GM19328 (cell line): ENCODE results near the gene KIF24.
"Not testable (repeated sequence)": the region's sequence is repeated elsewhere in the genome, so short reads cannot be mapped to it uniquely, and the experiment has no call there.

ENCODE experiments used
- ATAC-seq: cut with Tn5 transposase; IDR thresholded peaks from one replicate; pipeline ENCODE4 v1.9.1; 2021; ENCODE audit warnings: mild to moderate bottlenecking, moderate library complexity; ENCODE audit not compliant: unreplicated experiment

The KIF24 gene

GRCh38 chr9:34328500-34328986 lies 525 bp downstream of the KIF24 start:
- ATAC-seq: no peak

DNA sequence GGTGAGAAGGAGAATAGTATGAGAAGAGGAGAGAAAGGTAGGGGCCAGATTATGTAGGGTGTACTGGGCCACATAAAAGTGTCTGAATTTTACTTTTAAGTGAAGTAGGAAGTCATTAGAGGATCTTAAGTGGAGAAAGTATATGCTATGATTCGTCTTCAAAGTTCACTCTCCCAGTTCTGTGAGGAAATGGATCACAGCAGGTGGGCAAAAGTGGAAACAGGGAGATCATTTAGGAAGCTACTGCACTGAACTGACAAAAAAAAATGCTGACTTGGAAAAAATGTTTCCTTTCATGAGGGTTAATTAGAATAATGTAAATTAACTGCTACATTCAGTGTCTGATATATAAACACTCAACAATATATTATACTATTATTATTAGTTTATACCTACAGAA lies 2.4 kb downstream of the KIF24 start:
- no peak for ATAC-seq

- no peak for ATAC-seq
These were observed 6.0 kb downstream of the KIF24 start for GRCh38 chr9:34322899-34323591.

DNA sequence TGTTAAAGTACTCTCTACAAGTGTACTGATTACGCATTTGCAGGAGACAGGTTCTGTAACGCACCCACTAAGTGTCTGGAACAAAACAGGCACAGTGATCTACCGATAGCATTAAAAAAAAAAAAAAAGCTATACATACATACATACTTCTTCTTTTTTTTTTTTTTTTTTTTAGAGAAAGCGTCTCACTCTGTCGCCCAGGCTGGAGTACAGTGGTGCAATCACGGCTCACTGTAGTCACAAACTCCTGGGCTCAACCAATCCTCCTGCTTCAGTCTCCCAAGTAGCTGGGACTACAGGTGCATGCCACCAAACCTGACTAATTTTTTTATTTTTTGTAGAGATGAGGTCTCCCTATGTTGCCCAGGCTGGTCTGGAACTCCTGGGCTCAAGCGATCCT lies 7.6 kb downstream of the KIF24 start:
- no peak for ATAC-seq

DNA sequence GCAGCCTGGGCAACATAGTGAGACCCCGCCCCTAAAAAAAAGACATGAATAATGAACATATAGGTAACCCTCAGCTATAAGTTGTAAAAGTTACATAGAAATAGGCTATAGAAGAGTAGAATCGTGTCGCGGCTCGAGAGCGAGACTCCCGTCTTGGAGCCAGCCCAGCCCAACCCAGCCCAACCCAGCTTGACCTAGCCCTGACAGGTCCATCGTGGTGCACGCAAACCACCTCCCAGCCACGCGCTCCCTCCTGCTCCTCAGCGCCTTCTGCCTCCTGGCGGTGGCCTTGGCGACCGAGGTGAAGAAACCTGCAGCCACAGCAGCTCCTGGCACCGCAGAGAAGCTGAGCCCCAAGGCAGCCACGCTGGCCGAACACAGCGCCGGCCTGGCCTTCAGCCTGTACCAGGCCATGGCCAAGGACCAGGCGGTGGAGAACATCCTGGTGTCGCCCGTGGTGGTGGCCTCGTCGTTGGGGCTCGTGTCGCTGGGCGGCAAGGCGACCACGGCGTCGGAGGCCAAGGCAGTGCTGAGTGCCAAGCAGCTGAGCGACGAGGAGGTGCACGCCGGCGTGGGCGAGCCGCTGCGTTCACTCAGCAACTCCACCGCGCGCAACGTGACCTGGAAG lies 10.8 kb downstream of the KIF24 start:
- ATAC-seq: no peak

- ATAC-seq: no peak
These were observed 11.6 kb downstream of the KIF24 start for GRCh38 chr9:34317436-34317835.

GRCh38 chr9:34311499-34312185 lies 17.4 kb downstream of the KIF24 start:
- ATAC-seq: no peak

DNA sequence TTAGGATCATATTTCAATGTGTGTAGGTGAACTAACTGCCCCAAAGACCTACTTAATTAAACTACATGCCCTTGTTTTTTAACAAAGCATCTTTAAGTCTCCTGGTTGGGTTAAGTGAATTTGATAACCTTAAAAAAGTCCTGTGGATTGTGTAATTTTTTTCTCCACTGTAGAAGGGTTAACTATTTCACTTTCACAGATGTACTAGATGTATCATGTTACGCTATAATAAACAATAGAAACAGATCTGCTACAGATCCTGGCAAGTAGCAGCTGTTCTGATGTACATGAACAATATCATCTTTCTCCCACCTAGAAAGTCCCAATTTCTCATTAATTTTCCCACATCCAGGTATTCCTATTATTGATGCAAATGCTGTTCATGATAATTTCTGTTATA lies 18.9 kb downstream of the KIF24 start:
- no peak for ATAC-seq

DNA sequence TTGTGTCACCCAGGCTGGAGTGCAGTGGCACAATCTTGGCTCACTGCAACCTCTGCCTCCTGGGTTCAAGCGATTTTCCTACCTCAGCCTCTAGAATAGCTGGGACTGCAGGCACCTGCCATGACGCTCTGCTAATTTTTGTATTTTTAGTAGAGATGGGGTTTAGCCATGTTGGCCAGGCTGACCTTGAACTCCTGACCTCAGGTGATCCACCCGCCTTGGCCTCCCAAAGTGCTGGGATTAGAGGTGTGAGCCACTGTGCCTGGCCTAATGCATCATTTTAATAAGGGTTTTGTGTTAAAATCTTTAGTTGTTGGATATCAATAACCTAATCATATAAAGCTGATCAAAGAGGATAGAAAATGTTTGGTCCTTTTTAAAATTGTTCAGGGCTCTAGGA lies 20.8 kb downstream of the KIF24 start:
- not testable (repeated sequence) for ATAC-seq

DNA sequence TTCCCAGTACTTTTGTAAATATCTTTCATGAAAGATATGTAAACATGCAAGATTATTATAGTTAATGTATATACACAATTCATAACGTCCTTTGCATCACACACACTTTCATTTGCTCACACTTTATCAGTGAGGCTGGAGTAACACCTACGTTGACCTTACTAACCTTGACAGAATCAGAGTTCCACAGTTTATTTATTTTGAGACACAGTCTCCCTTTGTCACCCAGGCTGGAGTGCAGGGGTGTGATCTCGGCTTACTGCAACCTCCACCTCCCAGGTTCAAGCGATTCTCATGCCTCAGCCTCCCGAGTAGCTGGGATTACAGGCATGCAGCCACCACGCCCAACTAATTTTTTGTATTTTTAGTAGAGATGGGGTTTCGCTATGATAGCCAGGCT lies 28.0 kb downstream of the KIF24 start:
- not testable (repeated sequence) for ATAC-seq

GRCh38 chr9:34292552-34292951 lies 36.5 kb downstream of the KIF24 start:
- no peak for ATAC-seq

- no peak for ATAC-seq
These were observed 37.6 kb downstream of the KIF24 start for GRCh38 chr9:34291423-34291822.

DNA sequence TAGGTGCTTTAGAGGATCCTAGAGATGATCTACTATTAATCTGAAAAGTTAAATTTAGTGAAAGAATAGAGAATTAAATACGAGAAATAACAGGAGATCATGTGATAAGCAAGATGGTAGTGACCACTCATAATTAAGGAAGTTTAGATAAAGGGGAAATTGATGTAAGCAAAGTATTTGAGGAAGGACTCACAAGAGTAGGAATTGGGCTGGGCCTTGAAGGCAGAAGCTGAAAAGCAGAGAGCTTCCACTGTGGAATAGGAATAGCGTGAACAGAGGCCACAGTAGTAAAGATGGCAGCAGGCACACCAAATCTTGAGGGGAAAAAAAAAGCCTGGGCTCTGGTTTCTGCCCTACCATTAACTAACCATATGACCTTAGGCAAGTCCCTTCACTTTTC lies 38.0 kb downstream of the KIF24 start:
- no peak for ATAC-seq

- ATAC-seq: no peak
These were observed 39.9 kb downstream of the KIF24 start for GRCh38 chr9:34289159-34289558.

- no peak for ATAC-seq
These were observed 47.0 kb downstream of the KIF24 start for GRCh38 chr9:34282096-34282495.

DNA sequence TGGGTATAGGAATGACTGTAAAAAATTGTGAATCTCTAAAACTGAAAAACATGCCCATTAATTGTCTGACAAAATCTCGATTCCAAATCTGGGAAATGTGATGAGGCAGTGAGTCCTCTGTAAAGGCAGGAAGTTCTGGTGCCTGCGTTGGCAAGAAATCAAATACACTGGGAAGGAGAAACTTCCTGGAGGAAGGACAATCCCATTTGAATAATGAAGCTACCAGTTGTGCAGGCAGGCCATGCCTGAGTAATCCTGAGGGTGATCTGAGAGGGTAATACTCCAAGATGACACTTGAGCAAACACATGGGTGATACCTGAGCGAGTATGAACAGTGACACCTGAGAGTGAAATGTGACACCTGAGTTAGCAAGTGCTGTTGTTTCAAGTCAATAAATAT lies 49.7 kb downstream of the KIF24 start:
- ATAC-seq: no peak
